ENCODE results near the gene ZGLP1.

Gene ZGLP1

GRCh38 chr19:10274589-10274988 lies 35.0 kb downstream of the ZGLP1 start:
- no peak for DNase-seq

- no peak for DNase-seq
Observed at GRCh38 chr19:10271543-10272086, 38.0 kb downstream of the ZGLP1 start.

- DNase-seq = peak; percentile 70 to 72
Observed at GRCh38 chr19:10270616-10271394, 38.8 kb downstream of the ZGLP1 start, which contains the start of gene ICAM1. ICAM1 (plus strand) TSS chr19:10271120; CDS start chr19:10271160, 40 bp downstream.

- DNase-seq = peak; percentile 51 to 56
Observed at GRCh38 chr19:10270180-10270615, 39.4 kb downstream of the ZGLP1 start.

- peak; percentile 83 to 88 for DNase-seq
Observed at GRCh38 chr19:10269333-10270179, 40.1 kb downstream of the ZGLP1 start.

GRCh38 chr19:10268071-10268470 lies 41.5 kb downstream of the ZGLP1 start:
- no peak for DNase-seq

- no peak for DNase-seq
Observed at GRCh38 chr19:10266706-10267105, 42.9 kb downstream of the ZGLP1 start.

- DNase-seq = no peak
Observed at GRCh38 chr19:10262771-10263170, 46.8 kb downstream of the ZGLP1 start.

GRCh38 chr19:10260141-10260584 lies 49.5 kb downstream of the ZGLP1 start:
- peak; percentile 56 to 67 for DNase-seq

- DNase-seq = peak; percentile 93 to 95
Observed at GRCh38 chr19:10259162-10259905, 50.3 kb downstream of the ZGLP1 start.

GRCh38 chr19:10258080-10258710 lies 51.4 kb downstream of the ZGLP1 start:
- no peak for DNase-seq

GRCh38 chr19:10256970-10257615 lies 52.5 kb downstream of the ZGLP1 start:
- no peak for DNase-seq

- DNase-seq = no peak
Observed at GRCh38 chr19:10256551-10256950, 53.1 kb downstream of the ZGLP1 start.

GRCh38 chr19:10255358-10255757 lies 54.3 kb downstream of the ZGLP1 start:
- DNase-seq = no peak

Data from activated CD4-positive, alpha-beta T cell treated with anti-CD3 and anti-CD28 coated beads, Interleukin-2, amount 50 U/mL, for 4 hours (primary cell).